Neural cell (in vitro differentiated cells): Measurements from ENCODE around the gene RCC1. TPM values are rescaled to one million over a fixed set of nuclear protein-coding genes. Genes with fewer than 3 reads are reported as not detected.

ENCODE experiments used
- H2AFZ ChIP-seq: fragments of 200-600, 300-800 bp; sonication (generic), shearing (Covaris generic); 2 replicates; pipeline ENCODE4 v1.6.0; 2014; ENCODE audit warnings: low read depth, mild to moderate bottlenecking, antibody characterized with exemption, low read length, moderate library complexity
- H3F3A ChIP-seq: fragments of 200-600 bp; shearing (Covaris generic); 2 replicates; pipeline ENCODE4 v1.6.1; 2016; ENCODE audit warnings: mild to moderate bottlenecking, moderate library complexity, mixed read lengths, antibody characterized with exemption, low read length; ENCODE audit not compliant: insufficient read depth, poor library complexity, severe bottlenecking
- H3K27ac ChIP-seq: fragments of 200-600, 300-800 bp; sonication (generic), shearing (Covaris generic); 2 replicates; pipeline ENCODE4 v1.5.1; 2014; ENCODE audit warnings: mild to moderate bottlenecking, low read length, moderate library complexity
- H3K27me3 ChIP-seq: fragments of 300-800, 200-600 bp; sonication (generic), shearing (Covaris generic); 2 replicates; pipeline ENCODE4 v1.6.0; 2014; ENCODE audit warnings: mild to moderate bottlenecking, low read depth, low read length, moderate library complexity; ENCODE audit not compliant: insufficient read depth
- H3K36me3 ChIP-seq: fragments of 300-800, 200-600 bp; sonication (generic), shearing (Covaris generic); 2 replicates; pipeline ENCODE4 v1.5.1; 2014; ENCODE audit warnings: mild to moderate bottlenecking, antibody characterized with exemption, low read length, moderate library complexity; ENCODE audit not compliant: insufficient read depth
- H3K4me2 ChIP-seq: fragments of 300-800, 200-600 bp; sonication (generic), shearing (Covaris generic); 2 replicates; pipeline ENCODE4 v1.6.0; 2014; ENCODE audit warnings: mild to moderate bottlenecking, low read length
- H3K4me3 ChIP-seq: fragments of 300-800, 200-600 bp; sonication (generic), shearing (Covaris generic); 2 replicates; pipeline ENCODE4 v1.5.1; 2014; ENCODE audit warnings: mild to moderate bottlenecking, low read length, moderate library complexity
- H3K79me2 ChIP-seq: fragments of 200-600 bp; shearing (Covaris generic); replicated peaks from 2 replicates; pipeline ENCODE4 v1.6.0; 2014; ENCODE audit warnings: mild to moderate bottlenecking, low read length, moderate library complexity; ENCODE audit not compliant: insufficient read depth
- H3K9ac ChIP-seq: fragments of 300-800, 200-600 bp; sonication (generic), shearing (Covaris generic); 2 replicates; pipeline ENCODE4 v1.6.1; 2016; ENCODE audit warnings: mild to moderate bottlenecking, low read length, mixed read lengths
- H3K9me2 ChIP-seq: fragments of 200-600 bp; shearing (Covaris generic); 2 replicates; pipeline ENCODE4 v1.6.1; 2016; ENCODE audit warnings: mild to moderate bottlenecking, low read length, mixed read lengths; ENCODE audit not compliant: insufficient read depth
- H3K9me3 ChIP-seq: fragments of 200-600, 300-800 bp; sonication (generic), shearing (Covaris generic); 2 replicates; pipeline ENCODE4 v1.6.1; 2016; ENCODE audit warnings: mild to moderate bottlenecking, mixed run types, low read length, moderate library complexity, mixed read lengths
- H4K20me1 ChIP-seq: fragments of 200-600 bp; shearing (Covaris generic); 2 replicates; pipeline ENCODE4 v1.6.1; 2016; ENCODE audit warnings: mild to moderate bottlenecking, mixed run types; ENCODE audit not compliant: insufficient read depth
- CTCF ChIP-seq: fragments of 450-650 bp; IDR thresholded peaks from 2 replicates; pipeline ENCODE4 v1.5.1; 2014; ENCODE audit warnings: antibody characterized with exemption, mild to moderate bottlenecking, moderate library complexity; ENCODE audit not compliant: poor library complexity, severe bottlenecking
- EP300 ChIP-seq: fragments of 450-650 bp; conservative IDR thresholded peaks from 2 replicates; pipeline ENCODE4 v1.6.1; 2014; ENCODE audit warnings: antibody characterized with exemption, mild to moderate bottlenecking, moderate library complexity; ENCODE audit not compliant: poor library complexity, severe bottlenecking
- EZH2 ChIP-seq: fragments of 200-600, 300-800 bp; shearing (Covaris generic), sonication (generic); IDR thresholded peaks from 2 replicates; pipeline ENCODE4 v1.6.1; 2014; ENCODE audit warnings: antibody characterized with exemption, low read length, borderline replicate concordance, mild to moderate bottlenecking; ENCODE audit not compliant: insufficient read depth, poor library complexity, severe bottlenecking
- MXI1 ChIP-seq: fragments of 450-650 bp; conservative IDR thresholded peaks from 2 replicates; pipeline ENCODE4 v1.6.1; 2014; ENCODE audit warnings: antibody characterized with exemption, mild to moderate bottlenecking; ENCODE audit not compliant: poor library complexity, severe bottlenecking
- POLR2AphosphoS5 ChIP-seq: IDR thresholded peaks from 2 replicates; pipeline ENCODE4 v1.6.1; 2012
- RAD21 ChIP-seq: fragments of 450-650 bp; conservative IDR thresholded peaks from 2 replicates; pipeline ENCODE4 v1.6.1; 2014; ENCODE audit warnings: antibody characterized with exemption, mild to moderate bottlenecking, moderate library complexity
- REST ChIP-seq: IDR thresholded peaks from 2 replicates; pipeline ENCODE4 v1.6.1; 2012; ENCODE audit warnings: borderline replicate concordance
- SMC3 ChIP-seq: fragments of 450-650 bp; conservative IDR thresholded peaks from 2 replicates; pipeline ENCODE4 v1.6.1; 2014; ENCODE audit warnings: antibody characterized with exemption, mild to moderate bottlenecking, moderate library complexity; ENCODE audit not compliant: poor library complexity
- TAF1 ChIP-seq: IDR thresholded peaks from 2 replicates; pipeline ENCODE4 v1.6.1; 2012; ENCODE audit warnings: low read depth
- polyA plus RNA-seq: library from polyadenylated mRNA; depleted of rRNA; stranded (reverse); fragments of >200 nt; gene quantifications from 2 replicates; pipeline ENCODE4 v1.2.3, GENCODE V29; 2014

RCC1 gene
- polyA plus RNA-seq, 1 donor from 2014 or later: 13.1 TPM

DNA sequence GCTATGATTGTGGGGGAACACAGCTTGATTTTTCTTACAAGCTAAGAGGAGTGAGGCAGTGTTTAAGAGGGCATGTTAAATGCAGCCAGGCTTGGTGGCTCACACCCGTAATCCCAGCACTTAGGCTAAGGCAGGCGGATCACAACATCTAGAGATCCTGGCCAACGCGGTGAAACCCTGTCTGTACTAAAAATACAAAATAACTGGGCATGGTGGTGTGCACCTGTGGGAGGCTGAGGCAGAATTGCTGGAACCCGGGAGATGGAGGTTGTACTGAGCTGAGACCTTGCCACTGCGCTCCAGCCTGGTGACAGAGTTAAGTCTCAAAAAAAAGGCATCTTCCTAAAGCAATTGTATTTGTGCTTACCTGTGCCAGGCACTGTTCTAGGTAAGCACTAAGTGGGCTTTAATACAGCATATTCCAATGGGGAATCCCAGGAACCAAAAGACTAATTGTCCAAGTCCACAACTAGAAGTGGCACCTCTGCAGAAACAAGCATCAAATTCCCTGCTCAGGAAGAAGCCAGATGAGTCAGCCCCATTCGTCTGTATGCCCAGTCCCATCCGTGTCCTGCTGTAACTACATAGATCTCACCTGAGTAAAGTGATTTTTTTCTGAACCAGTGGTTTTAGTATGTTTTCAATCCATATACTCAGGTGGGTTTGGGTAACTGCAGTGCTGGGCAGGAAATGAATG is 4.6 kb downstream of the RCC1 start:
- H4K20me1 ChIP-seq: no peaks in the 10 kb centered on the region
- no peak overlapping the region for H3K27ac ChIP-seq
- H3K36me3 ChIP-seq: peaks cover 6% of the 10 kb centered on the region
- TF ChIP-seq POLR2AphosphoS5: no peak
- TF ChIP-seq EZH2: no peak
- TF ChIP-seq TAF1: no peak
- TF ChIP-seq REST: no peak
- no peak for TF ChIP-seq RAD21
- no peak for TF ChIP-seq CTCF
- no peak for TF ChIP-seq EP300
- TF ChIP-seq SMC3: no peak
- TF ChIP-seq MXI1: no peak
- H3K27me3 ChIP-seq: no peaks in the 10 kb centered on the region
- no peak overlapping the region for H3K4me3 ChIP-seq
- peaks cover 15% of the 10 kb centered on the region for H3K79me2 ChIP-seq
- no peaks in the 10 kb centered on the region for H3K9me2 ChIP-seq
- no peak overlapping the region for H2AFZ ChIP-seq
- no peak overlapping the region for H3K4me2 ChIP-seq
- no peaks in the 10 kb centered on the region for H3F3A ChIP-seq
- H3K9ac ChIP-seq: no peak overlapping the region
- no peaks in the 10 kb centered on the region for H3K9me3 ChIP-seq

- H3K36me3 ChIP-seq: peaks cover 6% of the 10 kb centered on the region
- H3K4me2 ChIP-seq: no peak overlapping the region
- no peaks in the 10 kb centered on the region for H3F3A ChIP-seq
- no peak overlapping the region for H3K9ac ChIP-seq
- H3K9me2 ChIP-seq: no peaks in the 10 kb centered on the region
- H3K4me3 ChIP-seq: no peak overlapping the region
- H3K9me3 ChIP-seq: no peaks in the 10 kb centered on the region
- H3K27me3 ChIP-seq: no peaks in the 10 kb centered on the region
- TF ChIP-seq REST (no peak), SMC3 (no peak), RAD21 (no peak), EP300 (no peak), MXI1 (no peak), CTCF (no peak)
- no peak overlapping the region for H3K27ac ChIP-seq
- H4K20me1 ChIP-seq: no peaks in the 10 kb centered on the region
- H3K79me2 ChIP-seq: peaks cover 15% of the 10 kb centered on the region
- H2AFZ ChIP-seq: no peak overlapping the region
These were observed 5.2 kb downstream of the RCC1 start for GRCh38 chr1:28510970-28511440.
